Common myeloid progenitor, CD34-positive (primary cell): ENCODE measurements around the gene TIMM10B.
"Not testable (repeated sequence)": the region's sequence is repeated elsewhere in the genome, so short reads cannot be mapped to it uniquely, and the experiment has no call there.

Experiments used
- CTCF ChIA-PET: fragments of 350-600 bp; sonication (Branson Sonifier 250); formaldehyde crosslinking; loops from one replicate; lab custom pipeline; 2021; ENCODE audit warnings: antibody characterized with exemption; lab: Charles Lee
- POLR2A ChIA-PET: fragments of 350-600 bp; sonication (Branson Sonifier 250); formaldehyde crosslinking; loops from one replicate; lab custom pipeline; 2021; ENCODE audit warnings: antibody characterized with exemption; lab: Charles Lee
- DNase-seq, 3 donors: peaks; one replicate each; pipeline versions ENCODE4 v3.0.0 to v3.0.0-alpha.2; 2013
- H3K27ac ChIP-seq, 2 experiments: 1 replicate in 1 of 2; 2 replicates in 1 of 2; pipeline ENCODE4 v1.7.0; 2013; ENCODE audit warnings: inconsistent platforms in 2 of 2, low read length in 2 of 2, mild to moderate bottlenecking in 2 of 2, low read depth in 1 of 2, moderate library complexity in 1 of 2; ENCODE audit not compliant: severe bottlenecking in 2 of 2, insufficient read depth in 1 of 2, poor library complexity in 1 of 2
- H3K27me3 ChIP-seq, 5 experiments: replicated peaks in 2 of 5; 1 replicate in 3 of 5; 2 replicates in 2 of 5; pipeline versions ENCODE4 v1.6.1 to v1.7.0; 2013; ENCODE audit warnings: low read length in 4 of 5, mild to moderate bottlenecking in 2 of 5, moderate library complexity in 2 of 5, inconsistent platforms in 1 of 5; ENCODE audit not compliant: insufficient read depth in 5 of 5, control insufficient read depth in 4 of 5
- H3K36me3 ChIP-seq, 4 experiments: 1 replicate in 2 of 4; 2 replicates in 2 of 4; pipeline versions ENCODE4 v1.6.1 to v1.7.0; 2013; ENCODE audit warnings: low read length in 3 of 4, control low read depth in 1 of 4, mild to moderate bottlenecking in 1 of 4; ENCODE audit not compliant: control insufficient read depth in 4 of 4, insufficient read depth in 4 of 4
- H3K4me1 ChIP-seq, 4 experiments: 1 replicate in 3 of 4; 2 replicates in 1 of 4; pipeline versions ENCODE4 v1.6.1 to v1.7.1; 2013; ENCODE audit warnings: low read length in 3 of 4, mild to moderate bottlenecking in 3 of 4, control low read depth in 1 of 4, inconsistent platforms in 1 of 4, moderate library complexity in 1 of 4; ENCODE audit not compliant: control insufficient read depth in 4 of 4, insufficient read depth in 4 of 4; ENCODE audit errors: control extremely low read depth in 1 of 4
- H3K4me3 ChIP-seq, 7 experiments: 1 replicate in 4 of 7; 2 replicates in 3 of 7; pipeline versions ENCODE4 v1.5.1 to v1.7.0; 2013; ENCODE audit warnings: mild to moderate bottlenecking in 7 of 7, low read length in 6 of 7, moderate library complexity in 6 of 7, inconsistent platforms in 2 of 7, low read depth in 2 of 7, control low read depth in 1 of 7; ENCODE audit not compliant: insufficient read depth in 4 of 7, control insufficient read depth in 1 of 7; ENCODE audit errors: extremely low read depth in 1 of 7
- H3K9me3 ChIP-seq, 5 experiments: 1 replicate in 4 of 5; 2 replicates in 1 of 5; pipeline versions ENCODE4 v1.6.1 to v1.7.1; 2013; ENCODE audit warnings: low read length in 4 of 5, mild to moderate bottlenecking in 2 of 5, inconsistent platforms in 1 of 5, low read depth in 1 of 5, moderate library complexity in 1 of 5; ENCODE audit not compliant: control insufficient read depth in 4 of 5, insufficient read depth in 2 of 5; ENCODE audit errors: control extremely low read depth in 1 of 5
- WGBS: methylation state at CpG from one replicate; pipeline ENCODE4 v1.1.5; 2013; ENCODE audit not compliant: insufficient coverage; 5-methylcytosine and 5-hydroxymethylcytosine counted together

TIMM10B gene

DNA sequence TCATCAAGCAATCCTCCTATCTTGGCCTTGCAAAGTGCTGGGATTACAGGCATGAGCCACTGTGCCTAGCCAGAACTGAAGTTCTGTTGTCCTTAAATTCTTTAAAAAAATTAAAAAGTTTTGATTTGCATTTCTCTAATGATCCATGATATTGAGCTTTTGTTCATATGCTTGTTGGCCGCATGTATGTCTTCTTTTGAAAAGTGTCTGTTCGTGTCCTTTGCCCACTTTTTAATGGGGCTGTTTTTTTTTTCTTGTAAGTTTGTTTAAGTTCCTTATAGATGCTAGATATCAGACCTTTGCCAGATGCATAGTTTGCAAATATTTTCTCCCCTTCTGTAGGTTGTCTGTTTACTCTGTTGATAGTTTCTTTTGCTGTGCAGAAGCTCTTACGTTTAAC is 40.6 kb downstream of the TIMM10B start:
- POLR2A ChIA-PET, H3K27me3 ChIP-seq, CTCF ChIA-PET, DNase-seq, H3K4me3 ChIP-seq, H3K4me1 ChIP-seq, H3K9me3 ChIP-seq, H3K27ac ChIP-seq: not testable (repeated sequence)
- WGBS: 100% methylated on average over 1 of the region's 3 CpGs
- H3K36me3 ChIP-seq: peaks cover 13 to 32% (median 19%) of the 10 kb centered on the region in 4 experiments

GRCh38 chr11:6523253-6523652 is 42.0 kb downstream of the TIMM10B start:
- H3K27me3 ChIP-seq: no peaks in the 10 kb centered on the region
- no peak overlapping the region for H3K27ac ChIP-seq
- no peak for DNase-seq
- WGBS: 67% methylated on average over 1 of the region's 1 CpG
- ChIA-PET CTCF (no interaction called here), POLR2A (no interaction called here)
- H3K4me1 ChIP-seq: no peaks in the 10 kb centered on the region
- H3K36me3 ChIP-seq: peaks cover 13 to 28% (median 19%) of the 10 kb centered on the region in 4 experiments
- no peak overlapping the region for H3K4me3 ChIP-seq
- H3K9me3 ChIP-seq: no peaks in the 10 kb centered on the region

DNA sequence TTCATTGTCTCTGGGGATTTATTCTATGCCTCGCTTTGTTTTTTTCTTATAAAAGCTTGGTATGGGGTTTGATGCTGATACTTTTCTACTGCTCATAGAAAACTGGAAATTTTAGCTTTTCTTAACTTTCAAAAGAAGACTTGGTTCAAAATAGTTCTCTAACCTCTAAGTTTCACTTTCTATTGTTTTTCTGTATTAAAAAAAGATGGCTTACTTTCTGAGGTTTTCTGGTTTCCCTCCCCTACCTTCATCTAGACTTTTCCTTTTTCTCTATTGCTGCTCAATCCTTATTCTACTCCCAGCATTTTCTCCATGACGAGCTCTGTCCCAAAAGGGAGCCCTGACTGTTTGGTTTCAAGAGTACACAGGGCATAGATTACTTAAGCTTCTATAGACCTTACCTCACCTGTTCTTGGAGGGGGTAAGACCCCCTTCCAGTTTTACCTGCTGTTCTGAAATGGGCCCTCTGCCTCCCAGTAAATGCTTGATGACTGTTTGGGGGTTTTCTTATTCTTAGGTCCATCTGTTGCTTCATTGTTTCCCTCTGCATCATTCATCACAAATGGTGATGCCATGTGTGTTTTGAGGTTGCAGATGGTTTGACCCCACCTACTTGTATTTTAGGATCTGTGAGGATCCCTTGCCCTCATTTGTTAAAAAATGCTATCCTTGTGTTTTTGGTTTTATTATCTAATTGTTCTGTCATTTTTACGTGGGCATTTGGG is 45.3 kb downstream of the TIMM10B start:
- peak overlapping the region in 1 of 2 experiments; percentile 22 for H3K27ac ChIP-seq
- no peaks in the 10 kb centered on the region for H3K4me1 ChIP-seq
- CTCF ChIA-PET: interaction anchor here (0.9 to 1.4 kb wide), 2 partner anchors 14 to 148 kb away, joined by 3 to 4 read pairs; no protein-coding TSS in a partner anchor
- POLR2A ChIA-PET: no interaction called here
- 91% methylated on average over 1 of the region's 3 CpGs for WGBS
- H3K9me3 ChIP-seq: no peaks in the 10 kb centered on the region
- no peak for DNase-seq
- no peaks in the 10 kb centered on the region for H3K27me3 ChIP-seq
- peaks cover 0 to 17% (median 7%) of the 10 kb centered on the region in 4 experiments for H3K36me3 ChIP-seq
- no peak overlapping the region for H3K4me3 ChIP-seq

DNA sequence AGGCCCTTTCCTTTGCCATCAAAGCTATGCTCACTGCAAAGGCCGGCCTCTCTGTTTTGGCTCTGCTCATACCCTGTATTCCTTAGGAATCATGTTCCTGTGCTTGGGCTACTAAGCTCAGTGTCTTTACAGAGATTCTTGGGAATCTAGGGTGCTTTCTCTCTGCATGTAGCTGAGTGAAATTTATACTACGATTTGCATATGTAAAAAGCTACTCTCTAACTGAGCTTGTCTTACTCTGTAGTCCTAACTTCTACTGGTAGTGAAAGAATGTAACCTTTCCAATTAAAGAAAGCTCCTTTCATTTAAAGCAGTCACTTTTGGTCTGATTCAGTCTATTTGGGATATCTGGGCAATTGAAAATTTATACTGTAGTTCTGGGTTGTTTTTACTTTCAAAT is 48.0 kb downstream of the TIMM10B start:
- 100% methylated on average over 2 of the region's 2 CpGs for WGBS
- ChIA-PET POLR2A (no interaction called here), CTCF (interaction anchor here (0.9 to 5.9 kb wide), 9 partner anchors 21 to 177 kb away, joined by 3 to 31 read pairs (median 4); partner anchors contain the start of gene MRPL17)
- no peaks in the 10 kb centered on the region for H3K4me1 ChIP-seq
- H3K36me3 ChIP-seq: peaks cover 0 to 27% (median 14%) of the 10 kb centered on the region in 4 experiments
- no peaks in the 10 kb centered on the region for H3K9me3 ChIP-seq
- H3K27me3 ChIP-seq: no peaks in the 10 kb centered on the region
- H3K27ac ChIP-seq: no peak overlapping the region
- no peak overlapping the region for H3K4me3 ChIP-seq
- DNase-seq: no peak

- no peak for DNase-seq
- no peaks in the 10 kb centered on the region for H3K27me3 ChIP-seq
- WGBS: 98% methylated on average over 2 of the region's 2 CpGs
- H3K27ac ChIP-seq: no peak overlapping the region
- H3K36me3 ChIP-seq: peaks cover 0 to 25% (median 12%) of the 10 kb centered on the region in 4 experiments
- H3K4me1 ChIP-seq: no peaks in the 10 kb centered on the region
- no peak overlapping the region for H3K4me3 ChIP-seq
- ChIA-PET CTCF (interaction anchor here (0.6 to 5.9 kb wide), 34 partner anchors 10 to 480 kb away, joined by 3 to 31 read pairs (median 4); partner anchors contain the start of genes MRPL17 and TPP1), POLR2A (interaction anchor here (0.6 to 0.8 kb wide), 3 partner anchors 141 to 240 kb away, joined by 3 read pairs; no protein-coding TSS in a partner anchor)
- H3K9me3 ChIP-seq: no peaks in the 10 kb centered on the region
Measured at GRCh38 chr11:6530848-6531247, 49.5 kb downstream of the TIMM10B start.

DNA sequence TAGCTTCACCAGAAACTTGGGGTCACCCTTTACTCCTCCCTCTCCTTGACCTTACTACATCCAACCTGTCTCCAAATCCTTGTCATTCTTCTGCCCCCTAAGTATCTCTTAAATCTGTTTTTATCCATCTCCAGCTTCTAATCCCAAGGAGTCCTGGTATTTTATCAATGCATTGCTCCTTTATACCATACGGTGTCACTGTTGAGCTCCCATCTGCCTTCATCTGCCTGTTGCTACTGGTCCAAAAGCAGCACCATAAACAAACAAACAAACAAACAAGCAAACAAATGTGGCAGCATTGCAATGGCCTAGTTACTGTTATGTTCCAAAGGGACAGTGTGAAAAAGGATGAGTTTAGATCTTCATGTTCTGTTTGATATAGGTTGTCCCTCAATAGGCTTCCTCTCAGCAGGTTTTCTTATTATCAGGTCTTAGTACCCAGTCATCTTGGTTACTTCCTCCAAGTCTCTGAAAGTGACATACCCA is 50.0 kb downstream of the TIMM10B start:
- peaks cover 0 to 25% (median 12%) of the 10 kb centered on the region in 4 experiments for H3K36me3 ChIP-seq

More for the DNA sequence above, 50.0 kb downstream of the TIMM10B start:
- Histone ChIP-seq H3K4me3 (no peak overlapping the region), H3K27ac (no peak overlapping the region), H3K27me3 (no peaks in the 10 kb centered on the region), H3K4me1 (no peaks in the 10 kb centered on the region), H3K9me3 (no peaks in the 10 kb centered on the region)
- CTCF ChIA-PET: interaction anchor here (0.6 to 5.9 kb wide), 34 partner anchors 10 to 480 kb away, joined by 3 to 31 read pairs (median 4); partner anchors contain the start of genes MRPL17 and TPP1
- WGBS: 0% methylated on average over 1 of the region's 1 CpG
- peak; percentile 54 to 64 (median 62) for DNase-seq
- POLR2A ChIA-PET: interaction anchor here (0.6 to 0.8 kb wide), 3 partner anchors 141 to 239 kb away, joined by 3 read pairs; no protein-coding TSS in a partner anchor
